Natural killer cell (primary cell): ENCODE measurements around the gene PPHLN1. TPM values are rescaled to one million over a fixed set of nuclear protein-coding genes. Genes with fewer than 3 reads are reported as not detected.

Source experiments
- ATAC-seq, 3 donors: fragments of 150-1000 bp in 2 of 3; fragments of 200-7000 bp in 1 of 3; cut with Tn5 transposase; 1 replicate in 1 of 3; 2 replicates in 2 of 3; pipeline ENCODE4 v1.10.0; 2021; ENCODE audit warnings: mild to moderate bottlenecking in 2 of 3, moderate library complexity in 2 of 3
- DNase-seq, 2 donors: peaks; one replicate each; pipeline versions ENCODE4 v3.0.0 to v3.0.0-alpha.2; 2013 to 2021; ENCODE audit warnings: mixed read lengths in 1 of 2
- H3K27ac ChIP-seq: one replicate; pipeline ENCODE4 v1.5.1; 2013; ENCODE audit warnings: mild to moderate bottlenecking, low read length
- H3K27me3 ChIP-seq: one replicate; pipeline ENCODE4 v1.6.1; 2013; ENCODE audit warnings: low read length; ENCODE audit not compliant: control insufficient read depth, insufficient read depth
- H3K36me3 ChIP-seq: one replicate; pipeline ENCODE4 v1.6.1; 2013; ENCODE audit warnings: low read length; ENCODE audit not compliant: control insufficient read depth, insufficient read depth
- H3K4me1 ChIP-seq: one replicate; pipeline ENCODE4 v1.6.1; 2013; ENCODE audit warnings: low read length; ENCODE audit not compliant: control insufficient read depth, insufficient read depth
- H3K4me3 ChIP-seq: one replicate; pipeline ENCODE4 v1.5.1; 2013; ENCODE audit warnings: low read length
- H3K9me3 ChIP-seq: one replicate; pipeline ENCODE4 v1.6.1; 2013; ENCODE audit warnings: low read length; ENCODE audit not compliant: control insufficient read depth, insufficient read depth
- H3K27ac Mint-ChIP-seq, 2 donors: one replicate each; pipeline ENCODE4 v1.8.0; 2022; ENCODE audit warnings: mild to moderate bottlenecking in 2 of 2, mixed read lengths in 2 of 2, moderate library complexity in 1 of 2
- H3K27me3 Mint-ChIP-seq, 2 donors: one replicate each; pipeline ENCODE4 v1.8.0; 2022; ENCODE audit warnings: low read depth in 2 of 2, mixed read lengths in 2 of 2
- H3K36me3 Mint-ChIP-seq: one replicate; pipeline ENCODE4 v1.8.0; 2022; ENCODE audit warnings: mixed read lengths
- H3K4me1 Mint-ChIP-seq, 2 donors: one replicate each; pipeline ENCODE4 v1.8.0; 2022; ENCODE audit warnings: mixed read lengths in 2 of 2
- H3K4me3 Mint-ChIP-seq: one replicate; pipeline ENCODE4 v1.8.0; 2022; ENCODE audit warnings: mild to moderate bottlenecking, moderate library complexity, mixed read lengths
- H3K9me3 Mint-ChIP-seq, 2 donors: one replicate each; pipeline ENCODE4 v1.8.0; 2022; ENCODE audit warnings: mixed read lengths in 2 of 2
- WGBS: methylation state at CpG from one replicate; pipeline ENCODE4 v1.1.7; 2013; ENCODE audit warnings: missing lambda C conversion rate; ENCODE audit not compliant: insufficient coverage; 5-methylcytosine and 5-hydroxymethylcytosine counted together
- intact Hi-C: fragments of 100-400 bp; cut with micrococcal nuclease; formaldehyde crosslinking; loops from one replicate; pipeline ENCODE4 v1.14.2; 2022
- total RNA-seq, 4 donors: library from RNA; stranded (reverse); fragments of 120-200 nt in 1 of 4; gene quantifications; one replicate each; pipeline versions ENCODE4 v1.2.3 to v1.2.4, GENCODE V29; 2013 to 2022
- TF ChIP-seq, protein P1 (sequence below): fragments of 200-600 bp; IDR thresholded peaks from one replicate; pipeline ENCODE4 v1.8.0; 2022; ENCODE audit warnings: antibody characterized with exemption

PPHLN1 gene
- total RNA-seq, 3 donors from 2014 or later (not counting 1 experiment from before 2014, with no cell fraction given): 98.2 to 101 (median 101) TPM

DNA sequence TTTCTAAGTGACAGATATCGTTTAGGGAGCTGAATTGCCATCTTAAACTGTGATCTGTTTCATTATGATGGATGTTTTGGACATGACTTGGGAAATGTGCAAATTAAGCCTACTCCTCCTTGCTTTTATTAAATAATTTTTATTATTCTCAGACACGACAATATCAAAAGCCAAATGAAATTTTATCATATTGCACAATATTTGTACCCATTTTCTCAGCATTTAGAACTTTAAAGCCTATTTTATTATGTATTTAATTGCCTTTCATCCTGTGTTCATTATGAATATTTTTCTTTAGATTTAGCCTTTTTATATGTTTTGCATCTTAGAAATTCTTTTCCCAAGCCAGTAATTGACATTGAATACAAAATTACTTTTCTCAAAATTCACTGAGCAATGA, 102.9 kb downstream of the PPHLN1 start:
- intact Hi-C loops: no loop called here
- no CpG with 5 or more reads among the region's 2 CpGs for WGBS
- Histone ChIP-seq H3K27ac (no peak overlapping the region), H3K4me1 (no peaks in the 10 kb centered on the region), H3K36me3 (peaks cover 2% of the 10 kb centered on the region), H3K9me3 (no peaks in the 10 kb centered on the region), H3K4me3 (no peak overlapping the region), H3K27me3 (no peaks in the 10 kb centered on the region)
- ATAC-seq: no peak
- DNase-seq: no peak
- Mint-ChIP-seq H3K27me3 (no peaks in the 10 kb centered on the region), H3K9me3 (no peaks in the 10 kb centered on the region), H3K4me3 (no peak overlapping the region), H3K27ac (no peak overlapping the region), H3K36me3 (peaks cover 20% of the 10 kb centered on the region), H3K4me1 (peaks cover 10 to 20% of the 10 kb centered on the region in 2 donors)
- TF ChIP-seq, protein P1, sequence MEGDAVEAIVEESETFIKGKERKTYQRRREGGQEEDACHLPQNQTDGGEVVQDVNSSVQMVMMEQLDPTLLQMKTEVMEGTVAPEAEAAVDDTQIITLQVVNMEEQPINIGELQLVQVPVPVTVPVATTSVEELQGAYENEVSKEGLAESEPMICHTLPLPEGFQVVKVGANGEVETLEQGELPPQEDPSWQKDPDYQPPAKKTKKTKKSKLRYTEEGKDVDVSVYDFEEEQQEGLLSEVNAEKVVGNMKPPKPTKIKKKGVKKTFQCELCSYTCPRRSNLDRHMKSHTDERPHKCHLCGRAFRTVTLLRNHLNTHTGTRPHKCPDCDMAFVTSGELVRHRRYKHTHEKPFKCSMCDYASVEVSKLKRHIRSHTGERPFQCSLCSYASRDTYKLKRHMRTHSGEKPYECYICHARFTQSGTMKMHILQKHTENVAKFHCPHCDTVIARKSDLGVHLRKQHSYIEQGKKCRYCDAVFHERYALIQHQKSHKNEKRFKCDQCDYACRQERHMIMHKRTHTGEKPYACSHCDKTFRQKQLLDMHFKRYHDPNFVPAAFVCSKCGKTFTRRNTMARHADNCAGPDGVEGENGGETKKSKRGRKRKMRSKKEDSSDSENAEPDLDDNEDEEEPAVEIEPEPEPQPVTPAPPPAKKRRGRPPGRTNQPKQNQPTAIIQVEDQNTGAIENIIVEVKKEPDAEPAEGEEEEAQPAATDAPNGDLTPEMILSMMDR: no peak

DNA sequence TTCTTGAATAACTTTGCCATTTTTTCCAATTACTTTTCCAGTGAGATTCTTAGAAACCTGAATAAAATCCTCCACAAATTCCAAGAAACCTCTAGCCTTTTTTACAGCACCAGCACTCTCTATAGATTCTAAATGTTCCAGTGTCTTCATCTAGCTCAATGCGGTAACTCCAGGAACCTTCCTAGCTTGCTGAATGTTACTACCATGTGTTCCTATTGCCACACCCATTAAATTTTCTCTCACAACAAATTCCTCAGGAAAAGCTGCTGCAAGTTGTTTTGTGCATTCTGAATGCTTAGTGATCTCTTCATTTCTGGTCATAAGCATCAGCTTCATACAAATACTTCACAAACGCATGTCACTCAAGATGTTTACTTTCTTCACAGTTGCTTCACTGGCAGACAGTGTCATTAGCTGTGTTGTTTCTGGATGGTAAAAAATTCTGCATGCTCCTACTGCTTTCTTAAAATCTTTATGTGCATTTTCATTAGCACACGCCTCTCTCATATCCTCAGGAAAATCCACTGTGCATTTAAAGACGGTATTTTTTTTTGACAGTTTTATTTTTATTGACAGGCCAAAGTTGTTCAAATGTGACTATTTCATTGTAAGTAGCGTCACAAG, 106.7 kb downstream of the PPHLN1 start:
- no peaks in the 10 kb centered on the region for H3K27me3 ChIP-seq
- no peaks in the 10 kb centered on the region for H3K9me3 ChIP-seq
- no peak for ATAC-seq
- intact Hi-C loops: no loop called here
- H3K4me3 ChIP-seq: no peak overlapping the region
- no peaks in the 10 kb centered on the region for H3K4me1 ChIP-seq
- no peak overlapping the region for H3K4me3 Mint-ChIP-seq
- no peak overlapping the region for H3K27ac ChIP-seq
- H3K4me1 Mint-ChIP-seq: peaks cover 10 to 21% of the 10 kb centered on the region in 2 donors
- H3K36me3 Mint-ChIP-seq: peaks cover 20% of the 10 kb centered on the region
- H3K9me3 Mint-ChIP-seq: no peaks in the 10 kb centered on the region
- DNase-seq: no peak
- TF ChIP-seq, protein P1: no peak
- H3K36me3 ChIP-seq: peaks cover 4% of the 10 kb centered on the region
- H3K27ac Mint-ChIP-seq: no peak overlapping the region
- 98% methylated on average over 5 of the region's 5 CpGs for WGBS
- no peaks in the 10 kb centered on the region for H3K27me3 Mint-ChIP-seq

DNA sequence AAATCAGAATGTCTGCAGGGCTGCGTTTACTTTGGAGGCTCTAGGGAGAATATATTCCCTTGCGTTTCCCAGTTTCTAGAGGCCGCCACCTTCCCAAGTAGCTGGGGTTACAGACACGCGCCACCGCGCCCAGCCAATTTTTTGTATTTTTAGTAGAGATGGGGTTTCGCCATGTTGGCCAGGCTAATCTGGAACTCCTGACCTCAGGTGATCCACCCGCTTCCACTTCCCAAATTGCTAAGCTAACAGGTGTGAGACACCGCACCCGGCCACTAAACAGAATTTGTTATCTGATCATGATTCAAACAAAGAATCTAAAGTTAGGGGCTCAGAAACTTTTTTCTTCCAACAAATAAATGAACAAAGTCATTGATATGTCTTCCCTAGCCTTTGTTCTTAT, 114.6 kb downstream of the PPHLN1 start:
- no peak for ATAC-seq
- H3K36me3 Mint-ChIP-seq: peaks cover 11% of the 10 kb centered on the region
- no peaks in the 10 kb centered on the region for H3K27me3 Mint-ChIP-seq
- Histone ChIP-seq H3K27me3 (no peaks in the 10 kb centered on the region), H3K4me1 (no peaks in the 10 kb centered on the region), H3K27ac (no peak overlapping the region), H3K4me3 (no peak overlapping the region), H3K9me3 (peaks cover 3% of the 10 kb centered on the region), H3K36me3 (peaks cover 38% of the 10 kb centered on the region)
- intact Hi-C loops: no loop called here
- H3K27ac Mint-ChIP-seq: no peak overlapping the region
- H3K9me3 Mint-ChIP-seq: no peaks in the 10 kb centered on the region
- DNase-seq: no peak
- peaks cover 4 to 5% of the 10 kb centered on the region in 2 donors for H3K4me1 Mint-ChIP-seq
- no peak overlapping the region for H3K4me3 Mint-ChIP-seq
- TF ChIP-seq, protein P1: no peak
- WGBS: 96% methylated on average over 11 of the region's 11 CpGs

DNA sequence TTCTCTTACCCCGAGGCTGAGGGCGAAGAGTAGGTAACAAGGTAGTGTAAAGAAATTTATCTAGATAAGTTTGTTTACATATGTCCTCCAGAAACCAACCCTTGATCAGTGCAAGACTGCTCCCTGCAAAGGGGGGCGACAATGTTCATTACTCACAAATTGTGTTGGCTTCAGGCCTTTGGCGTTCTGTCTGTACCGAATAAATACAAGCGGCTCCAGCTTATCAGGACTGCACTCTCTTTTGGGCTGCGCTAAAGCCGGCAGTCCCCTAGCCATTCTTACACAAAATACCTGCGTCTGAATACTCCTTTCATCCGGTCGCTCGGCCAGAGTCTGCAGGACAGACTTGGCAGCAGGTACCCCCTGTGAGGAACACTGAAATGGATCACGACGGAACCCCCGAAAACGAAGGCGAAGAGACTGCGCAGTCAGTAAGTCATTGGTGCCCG, 116.4 kb downstream of the PPHLN1 start:
- no peaks in the 10 kb centered on the region for H3K9me3 Mint-ChIP-seq
- WGBS: 98% methylated on average over 19 of the region's 19 CpGs
- no peaks in the 10 kb centered on the region for H3K27me3 Mint-ChIP-seq
- Histone ChIP-seq H3K4me3 (no peak overlapping the region), H3K36me3 (peaks cover 41% of the 10 kb centered on the region), H3K27me3 (no peaks in the 10 kb centered on the region), H3K27ac (no peak overlapping the region), H3K4me1 (no peaks in the 10 kb centered on the region), H3K9me3 (peaks cover 3% of the 10 kb centered on the region)
- intact Hi-C loops: no loop called here
- DNase-seq: no peak
- peaks cover under 1 to 4% of the 10 kb centered on the region in 2 donors for H3K4me1 Mint-ChIP-seq
- H3K4me3 Mint-ChIP-seq: no peak overlapping the region
- H3K27ac Mint-ChIP-seq: no peak overlapping the region
- no peak for ATAC-seq
- TF ChIP-seq, protein P1: no peak
- H3K36me3 Mint-ChIP-seq: peaks cover 14% of the 10 kb centered on the region
